Activated T-helper 2 cell treated with anti-CD3 and anti-CD28 coated beads, Interferon-gamma antibody, Interleukin-2, Interleukin-4, amounts not matched to agents 10 μg/mL and 5 μg/mL and 100 μg/mL, durations not matched to agents 14 hours and 24 hours and 36 hours (primary cell): ENCODE results near the gene TWIST2. TPM values are rescaled to one million over a fixed set of nuclear protein-coding genes. Genes with fewer than 3 reads are reported as not detected.
A peak's percentile ranks its signal among the peaks of the same experiment; 100 is the strongest.

Experiments used
- DNase-seq: peaks from one replicate; pipeline ENCODE4 v3.0.0; 2021; ENCODE audit warnings: low spot score
- H3K27ac Mint-ChIP-seq: one replicate; pipeline ENCODE4 v1.8.0; 2021; ENCODE audit warnings: mixed read lengths
- H3K27me3 Mint-ChIP-seq: one replicate; pipeline ENCODE4 v1.8.0; 2021; ENCODE audit warnings: low read depth, mixed read lengths
- H3K36me3 Mint-ChIP-seq: one replicate; pipeline ENCODE4 v1.8.0; 2021; ENCODE audit warnings: low read depth, mixed read lengths
- H3K4me1 Mint-ChIP-seq: one replicate; pipeline ENCODE4 v1.8.0; 2021; ENCODE audit warnings: low read depth, mixed read lengths
- H3K4me3 Mint-ChIP-seq: one replicate; pipeline ENCODE4 v1.8.0; 2021; ENCODE audit warnings: low read depth, mild to moderate bottlenecking, moderate library complexity, mixed read lengths
- H3K9me3 Mint-ChIP-seq: one replicate; pipeline ENCODE4 v1.8.0; 2021; ENCODE audit warnings: mixed read lengths
- intact Hi-C: fragments of 100-400 bp; cut with micrococcal nuclease; formaldehyde crosslinking; loops from one replicate; pipeline ENCODE4 v1.15.1; 2023
- total RNA-seq: library from RNA; stranded (reverse); gene quantifications from 2 replicates; pipeline ENCODE4 v1.2.3, GENCODE V29; 2022

The TWIST2 gene
- total RNA-seq, 1 donor from 2014 or later: not detected

DNA sequence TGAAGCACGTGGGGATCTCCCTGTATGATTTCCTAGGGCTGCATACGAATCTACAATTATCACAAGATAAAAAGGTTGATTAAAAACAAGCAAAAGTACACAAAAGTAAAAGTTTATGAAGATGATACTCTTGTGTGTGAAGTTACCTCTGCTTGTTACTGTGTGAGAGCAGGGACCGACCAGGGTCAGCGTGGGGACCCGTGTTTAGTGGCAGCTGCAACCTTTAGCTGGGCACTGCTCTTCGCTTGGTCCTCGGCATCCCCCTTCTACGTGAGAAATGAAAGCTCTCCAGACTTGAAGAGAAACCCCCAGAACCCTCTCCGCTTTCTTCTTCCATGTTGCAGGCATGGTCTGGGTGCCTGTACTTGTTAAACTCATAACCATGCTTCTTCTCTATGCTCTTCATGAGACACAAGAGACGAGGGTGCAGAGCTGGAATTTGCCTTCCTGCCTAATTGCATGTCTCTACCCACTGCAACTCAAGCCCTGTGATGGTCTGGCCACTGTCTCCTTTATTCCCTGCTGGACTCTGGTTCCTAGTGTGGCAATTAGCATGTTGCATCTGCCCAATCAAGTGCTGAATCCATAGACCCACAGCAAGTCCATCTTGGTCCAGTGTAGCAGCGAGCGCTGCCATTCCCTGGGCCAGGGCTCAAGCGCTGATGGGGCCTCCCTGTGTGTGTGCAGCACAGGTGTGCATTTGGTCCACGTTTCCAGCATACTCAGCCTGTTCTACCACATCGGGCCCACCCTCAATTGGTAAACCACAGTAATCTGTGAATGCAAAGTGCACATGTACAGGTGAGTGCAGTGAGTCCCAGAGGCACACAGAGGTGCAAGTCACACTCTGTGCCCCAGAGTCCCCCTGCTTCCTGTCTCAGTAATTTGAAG lies 88.5 kb downstream of the TWIST2 start:
- no peaks in the 10 kb centered on the region for H3K4me1 Mint-ChIP-seq

DNA sequence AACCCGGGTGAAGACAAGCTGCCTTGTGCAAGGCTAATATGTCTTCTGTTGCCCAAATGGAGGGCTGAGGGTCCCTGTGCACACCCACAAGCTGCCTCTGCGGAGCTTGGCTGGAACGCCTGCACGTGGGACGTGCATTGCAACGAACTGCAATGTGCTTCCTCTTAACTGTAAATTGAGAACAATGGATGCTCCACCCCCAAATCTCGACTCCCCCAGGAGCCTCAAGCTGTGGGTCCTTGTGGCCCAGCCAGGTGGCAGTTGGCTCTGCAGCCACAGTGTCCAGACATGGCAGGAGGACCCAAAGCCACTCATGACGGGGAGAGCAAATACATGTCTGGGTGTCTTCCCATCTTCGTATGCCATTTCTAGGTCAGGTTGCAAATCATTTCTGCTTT lies 90.1 kb downstream of the TWIST2 start:
- no peaks in the 10 kb centered on the region for H3K9me3 Mint-ChIP-seq
- H3K36me3 Mint-ChIP-seq: no peaks in the 10 kb centered on the region
- H3K27ac Mint-ChIP-seq: no peak overlapping the region
- H3K27me3 Mint-ChIP-seq: peaks cover 3% of the 10 kb centered on the region
- intact Hi-C loops: no loop called here
- DNase-seq: no peak
- no peak overlapping the region for H3K4me3 Mint-ChIP-seq
- H3K4me1 Mint-ChIP-seq: no peaks in the 10 kb centered on the region

More for the DNA sequence above, 88.5 kb downstream of the TWIST2 start:
- H3K27me3 Mint-ChIP-seq: peaks cover 12% of the 10 kb centered on the region
- H3K27ac Mint-ChIP-seq: no peak overlapping the region
- no peaks in the 10 kb centered on the region for H3K36me3 Mint-ChIP-seq
- intact Hi-C loops: no loop called here
- no peaks in the 10 kb centered on the region for H3K9me3 Mint-ChIP-seq
- no peak overlapping the region for H3K4me3 Mint-ChIP-seq
- DNase-seq: no peak

DNA sequence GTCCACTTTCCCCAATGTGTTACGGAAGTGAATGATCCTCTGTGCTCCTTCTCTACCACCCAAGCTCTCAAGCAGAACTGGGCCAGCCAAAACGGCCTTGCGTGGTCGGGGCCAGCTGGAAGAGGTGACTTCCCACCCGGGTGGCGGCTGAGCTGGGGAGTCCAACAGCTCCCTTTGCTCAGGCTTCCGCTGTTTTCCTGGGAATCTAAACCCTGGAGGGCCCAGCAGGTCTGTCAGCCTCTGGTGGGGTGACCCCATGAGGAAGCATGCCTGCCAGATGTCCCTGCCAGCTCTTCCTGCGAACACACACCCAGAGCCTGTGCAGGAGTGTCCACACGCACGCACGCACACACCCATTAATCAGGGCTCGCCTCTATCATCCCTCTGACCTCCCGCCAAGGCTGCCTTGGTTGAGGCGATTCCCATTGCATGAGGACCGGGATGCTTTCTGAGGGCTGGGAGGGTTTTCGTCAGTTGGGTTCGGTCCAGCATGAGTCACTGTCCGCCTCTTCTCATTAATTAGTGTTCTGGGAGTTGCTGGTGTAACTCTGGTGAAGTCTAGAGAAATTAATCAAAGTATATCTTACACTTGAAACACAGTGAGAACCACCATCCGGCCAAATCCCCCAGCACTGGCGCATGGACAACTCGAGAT lies 90.6 kb downstream of the TWIST2 start:
- no peak overlapping the region for H3K4me3 Mint-ChIP-seq
- H3K4me1 Mint-ChIP-seq: no peaks in the 10 kb centered on the region
- DNase-seq: no peak
- intact Hi-C loops: no loop called here
- no peak overlapping the region for H3K27ac Mint-ChIP-seq
- no peaks in the 10 kb centered on the region for H3K27me3 Mint-ChIP-seq
- no peaks in the 10 kb centered on the region for H3K36me3 Mint-ChIP-seq
- H3K9me3 Mint-ChIP-seq: no peaks in the 10 kb centered on the region

DNA sequence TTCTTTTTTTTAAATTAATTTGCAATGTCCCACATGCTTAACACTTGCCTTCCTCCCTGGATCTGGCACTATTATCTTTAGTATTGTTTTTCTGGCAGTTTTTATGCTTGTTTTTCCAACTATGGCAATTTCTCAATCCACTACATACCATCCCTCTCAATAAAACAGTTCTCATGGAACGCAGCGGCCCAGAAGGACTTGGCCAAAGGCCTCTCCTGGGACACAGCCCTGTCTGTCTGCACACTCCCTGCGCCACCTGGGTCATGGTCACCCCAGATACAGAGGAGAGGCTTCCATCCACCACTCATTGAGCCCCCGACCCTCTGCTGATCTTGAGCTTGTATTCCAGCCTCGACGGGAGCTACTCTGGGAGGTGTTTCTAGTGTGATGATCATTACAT lies 91.2 kb downstream of the TWIST2 start:
- intact Hi-C loops: no loop called here
- Mint-ChIP-seq H3K36me3 (no peaks in the 10 kb centered on the region), H3K4me1 (no peaks in the 10 kb centered on the region), H3K27ac (no peak overlapping the region), H3K4me3 (no peak overlapping the region), H3K9me3 (no peaks in the 10 kb centered on the region), H3K27me3 (no peaks in the 10 kb centered on the region)
- DNase-seq: peak; percentile 3

DNA sequence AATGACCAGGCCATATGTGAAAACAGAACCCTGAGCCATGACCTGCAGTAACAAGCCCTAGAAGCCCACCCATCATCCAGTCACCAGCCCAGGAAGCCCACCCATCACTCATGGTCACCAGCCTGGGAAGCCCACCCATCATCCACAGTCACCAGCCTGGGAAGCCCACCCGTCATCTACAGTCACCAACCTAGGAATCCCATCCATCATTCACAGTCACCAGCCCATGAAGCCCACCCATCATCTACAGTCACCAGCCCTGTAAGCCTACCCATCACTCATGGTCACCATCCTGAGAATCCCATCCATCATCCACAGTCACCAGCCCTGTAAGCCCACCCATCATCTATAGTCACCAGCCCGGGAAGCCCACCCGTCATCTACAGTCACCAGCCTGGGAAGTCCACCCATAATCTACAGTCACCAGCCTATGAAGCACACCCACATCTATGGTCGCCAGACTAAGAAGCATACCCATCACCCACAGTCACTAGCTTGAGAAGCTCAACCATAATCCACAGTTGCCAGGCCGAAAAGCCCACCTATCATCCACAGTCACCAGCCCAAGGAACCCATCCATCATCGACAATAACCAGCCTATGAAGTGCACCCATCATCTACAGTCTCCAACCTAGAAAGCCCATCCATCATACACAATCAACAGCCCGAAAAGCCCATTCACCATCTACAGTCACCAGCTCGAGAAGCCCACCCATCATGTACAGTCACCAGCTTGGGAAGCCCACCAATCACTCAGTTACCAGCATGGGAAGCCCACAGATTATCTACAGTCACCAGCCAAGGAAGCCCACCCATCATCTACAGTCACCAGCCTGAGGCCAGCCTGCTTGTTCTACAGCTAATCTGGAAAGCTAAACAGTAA lies 91.9 kb downstream of the TWIST2 start:
- no peaks in the 10 kb centered on the region for H3K36me3 Mint-ChIP-seq
- intact Hi-C loops: no loop called here
- H3K27me3 Mint-ChIP-seq: no peaks in the 10 kb centered on the region
- H3K27ac Mint-ChIP-seq: no peak overlapping the region
- no peak overlapping the region for H3K4me3 Mint-ChIP-seq
- H3K9me3 Mint-ChIP-seq: no peaks in the 10 kb centered on the region
- no peaks in the 10 kb centered on the region for H3K4me1 Mint-ChIP-seq
- DNase-seq: no peak

DNA sequence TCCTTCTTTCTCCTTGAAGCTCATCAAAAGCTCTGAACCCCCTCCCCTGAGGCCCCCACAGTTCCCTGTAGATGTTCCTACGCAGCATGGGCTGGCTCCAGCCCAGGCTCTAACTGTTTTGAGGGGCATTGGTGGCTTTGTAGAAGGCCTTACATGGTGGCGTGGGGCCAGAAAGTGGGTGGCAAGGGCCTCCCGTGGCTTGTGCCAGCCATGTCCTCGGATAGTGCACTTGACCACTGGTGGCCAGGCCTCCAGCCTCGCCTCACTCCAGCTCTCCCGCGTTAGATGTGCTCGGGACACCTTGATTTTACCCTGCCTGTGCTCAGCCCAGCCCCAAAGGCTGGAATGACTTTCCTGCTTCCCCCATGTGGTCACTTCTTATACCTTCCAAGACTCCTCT lies 92.9 kb downstream of the TWIST2 start:
- Mint-ChIP-seq H3K27ac (no peak overlapping the region), H3K27me3 (no peaks in the 10 kb centered on the region), H3K4me1 (no peaks in the 10 kb centered on the region), H3K36me3 (no peaks in the 10 kb centered on the region), H3K9me3 (no peaks in the 10 kb centered on the region), H3K4me3 (no peak overlapping the region)
- intact Hi-C loops: no loop called here
- DNase-seq: no peak

DNA sequence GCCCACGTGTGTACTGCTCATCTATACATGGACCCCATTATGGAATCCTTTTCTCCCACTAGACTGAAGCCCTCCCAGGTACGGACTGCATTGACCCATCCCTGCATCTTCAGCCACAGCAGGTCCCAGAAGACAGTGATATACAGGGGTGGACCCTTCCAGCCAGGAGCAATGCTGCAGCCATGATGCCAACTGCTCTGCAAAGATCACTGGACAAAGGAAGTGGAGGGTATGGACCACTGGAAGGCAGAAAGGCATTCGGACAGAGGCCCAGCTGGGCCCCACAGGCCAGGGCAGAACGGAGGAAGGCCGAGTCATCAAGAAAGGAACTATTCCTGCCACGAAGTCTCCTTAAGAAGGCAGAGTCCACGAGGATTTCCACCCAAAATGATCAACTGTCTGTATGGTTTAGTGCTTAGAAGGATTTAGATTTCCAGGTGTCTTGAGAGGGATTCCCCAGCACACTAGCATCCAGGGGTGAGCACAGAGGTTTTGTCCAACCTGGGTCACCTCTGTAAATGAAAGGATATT lies 93.4 kb downstream of the TWIST2 start:
- no peak overlapping the region for H3K27ac Mint-ChIP-seq
- H3K4me1 Mint-ChIP-seq: no peaks in the 10 kb centered on the region
- H3K4me3 Mint-ChIP-seq: no peak overlapping the region
- no peaks in the 10 kb centered on the region for H3K27me3 Mint-ChIP-seq
- H3K36me3 Mint-ChIP-seq: no peaks in the 10 kb centered on the region
- no peaks in the 10 kb centered on the region for H3K9me3 Mint-ChIP-seq
- intact Hi-C loops: no loop called here
- DNase-seq: peak; percentile 3

DNA sequence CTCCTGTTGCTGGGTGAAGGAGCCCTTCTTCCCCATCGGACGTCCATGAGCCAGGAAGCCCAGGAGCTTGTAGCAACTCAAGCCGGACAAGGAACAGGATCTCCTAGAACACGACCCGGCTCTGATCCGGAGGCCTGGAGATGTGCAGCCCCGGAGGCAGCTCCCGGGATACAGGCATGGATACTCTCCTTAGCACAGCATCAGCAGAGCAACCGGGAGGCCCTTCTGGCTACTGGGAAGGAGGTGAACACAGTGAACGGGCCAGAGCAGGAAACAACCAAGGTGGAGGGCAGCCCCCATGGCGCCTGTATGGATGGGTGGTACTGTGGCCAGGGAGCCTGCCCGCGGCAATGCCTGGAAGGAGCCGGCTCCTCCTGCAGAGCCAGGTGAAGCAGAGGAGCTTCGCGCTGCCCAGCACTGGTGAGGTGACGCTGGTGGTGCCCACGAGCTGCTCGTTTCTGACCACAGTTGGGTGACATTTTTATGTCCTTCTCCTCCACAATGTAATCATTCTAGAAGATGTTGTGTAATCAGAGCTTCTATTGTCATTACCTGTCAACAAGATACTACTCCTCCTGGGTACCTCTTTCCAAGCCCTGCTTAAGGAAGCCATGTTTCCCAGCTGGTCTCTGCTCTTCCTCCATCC lies 94.3 kb downstream of the TWIST2 start:
- H3K27ac Mint-ChIP-seq: no peak overlapping the region
- DNase-seq: peak; percentile 4
- no peaks in the 10 kb centered on the region for H3K36me3 Mint-ChIP-seq
- H3K27me3 Mint-ChIP-seq: no peaks in the 10 kb centered on the region
- intact Hi-C loops: no loop called here
- H3K9me3 Mint-ChIP-seq: no peaks in the 10 kb centered on the region
- no peaks in the 10 kb centered on the region for H3K4me1 Mint-ChIP-seq
- H3K4me3 Mint-ChIP-seq: no peak overlapping the region

DNA sequence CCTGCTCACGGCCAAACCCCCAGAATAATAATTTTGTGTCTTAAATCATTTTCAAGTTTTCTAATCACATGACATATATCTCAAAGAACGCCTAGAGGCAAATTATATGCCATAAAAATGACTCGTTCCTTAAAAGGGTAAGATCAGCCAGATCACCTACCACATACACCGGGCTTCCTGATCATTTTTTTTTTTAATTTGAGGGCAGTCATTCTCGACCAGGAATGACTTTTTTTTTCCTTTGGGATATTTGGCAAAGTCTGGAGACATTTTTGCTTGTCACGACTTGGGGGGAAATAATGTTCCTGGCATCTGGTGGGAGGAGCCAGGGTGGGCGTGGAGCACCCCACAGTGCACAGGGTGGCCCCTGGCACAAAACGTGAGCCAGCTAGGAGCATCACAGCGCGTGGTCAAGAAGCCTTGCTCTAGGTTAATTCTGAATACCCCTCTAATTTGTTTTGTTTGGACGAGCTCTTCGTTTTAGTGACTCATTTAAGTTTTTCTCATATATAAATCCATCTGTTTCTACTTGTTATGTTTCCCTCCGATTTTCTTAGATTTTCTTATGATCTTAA lies 94.9 kb downstream of the TWIST2 start:
- H3K4me1 Mint-ChIP-seq: peaks cover 2% of the 10 kb centered on the region
- H3K27ac Mint-ChIP-seq: no peak overlapping the region
- H3K27me3 Mint-ChIP-seq: no peaks in the 10 kb centered on the region
- H3K9me3 Mint-ChIP-seq: no peaks in the 10 kb centered on the region
- intact Hi-C loops: no loop called here
- no peak for DNase-seq
- no peak overlapping the region for H3K4me3 Mint-ChIP-seq
- H3K36me3 Mint-ChIP-seq: no peaks in the 10 kb centered on the region

DNA sequence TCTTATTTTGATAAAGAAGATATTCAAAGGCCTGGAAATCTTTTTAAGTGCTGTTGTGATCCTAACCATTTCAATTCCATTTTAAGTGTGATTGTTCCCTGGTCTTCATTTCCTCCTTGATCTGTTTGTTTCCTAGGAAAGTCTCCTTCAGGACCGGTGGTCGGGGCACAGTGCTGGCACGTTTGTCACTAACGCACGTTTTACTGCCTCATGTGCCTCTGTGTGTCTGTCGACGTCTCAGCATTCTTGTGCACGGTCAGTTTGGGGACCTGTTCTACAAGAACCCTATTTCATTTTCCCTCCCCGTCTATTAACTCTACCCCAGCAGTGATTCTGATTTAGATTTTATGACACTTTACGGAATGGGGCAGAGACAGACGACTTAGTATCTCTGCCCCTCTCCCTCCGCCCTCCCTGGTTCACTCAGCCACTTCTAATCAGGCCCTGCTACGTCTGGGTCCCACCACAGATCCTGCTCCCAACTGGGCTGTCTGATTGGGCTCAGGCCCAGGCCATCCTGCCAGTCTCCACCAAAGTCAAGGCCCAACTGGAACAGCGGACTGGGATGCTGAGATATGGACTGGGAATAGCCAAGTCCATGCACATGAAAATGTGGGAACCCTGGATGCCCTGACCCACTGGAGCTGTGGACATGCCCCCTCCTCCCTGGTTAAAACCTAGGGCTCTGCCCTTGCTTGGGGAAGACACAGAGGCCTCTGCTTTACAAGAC lies 95.6 kb downstream of the TWIST2 start:
- H3K27me3 Mint-ChIP-seq: no peaks in the 10 kb centered on the region
- H3K9me3 Mint-ChIP-seq: no peaks in the 10 kb centered on the region
- DNase-seq: no peak
- H3K4me3 Mint-ChIP-seq: no peak overlapping the region
- H3K27ac Mint-ChIP-seq: no peak overlapping the region
- intact Hi-C loops: no loop called here
- H3K4me1 Mint-ChIP-seq: peaks cover 8% of the 10 kb centered on the region
- no peaks in the 10 kb centered on the region for H3K36me3 Mint-ChIP-seq

DNA sequence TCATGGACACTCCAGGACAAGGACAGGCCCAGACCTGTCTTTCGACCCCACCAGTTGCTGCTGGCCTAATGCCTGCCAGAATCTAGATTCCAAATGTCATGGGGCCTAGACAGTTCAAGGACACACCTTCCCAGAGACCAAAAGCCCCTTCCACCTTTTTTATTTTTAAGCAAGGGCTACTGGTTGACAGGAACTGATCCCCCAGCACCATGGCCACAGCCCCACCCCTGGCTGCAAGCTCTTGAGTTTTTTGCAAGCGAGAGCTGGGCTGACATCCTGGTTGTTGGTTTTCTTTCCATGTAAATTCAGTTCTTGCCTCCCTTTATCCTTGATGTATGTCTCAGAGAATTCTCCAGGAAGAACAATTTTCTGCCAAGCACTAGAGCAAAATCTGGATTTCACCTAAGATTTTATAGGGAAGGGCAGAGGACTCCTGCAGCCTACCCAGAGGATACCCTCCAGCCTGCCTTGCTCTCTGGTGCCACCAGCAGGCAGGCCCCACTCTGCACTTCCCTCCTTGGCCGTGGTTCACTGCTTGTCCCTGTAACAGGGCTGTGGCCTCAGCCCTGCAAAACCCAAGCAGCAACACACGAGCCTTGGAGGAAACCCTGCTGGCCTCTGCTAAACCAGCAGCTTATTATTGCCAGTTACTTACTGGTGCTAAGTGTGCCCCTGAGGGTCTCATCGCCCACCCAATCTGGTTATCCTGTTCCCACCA lies 97.7 kb downstream of the TWIST2 start:
- H3K9me3 Mint-ChIP-seq: no peaks in the 10 kb centered on the region
- intact Hi-C loops: no loop called here
- H3K4me1 Mint-ChIP-seq: peaks cover 10% of the 10 kb centered on the region
- H3K27ac Mint-ChIP-seq: no peak overlapping the region
- DNase-seq: peak; percentile 8
- H3K4me3 Mint-ChIP-seq: no peak overlapping the region
- no peaks in the 10 kb centered on the region for H3K27me3 Mint-ChIP-seq
- H3K36me3 Mint-ChIP-seq: no peaks in the 10 kb centered on the region
